Hepatocyte (in vitro differentiated cells): Measurements from ENCODE around the gene FAF1. TPM values are rescaled to one million over a fixed set of nuclear protein-coding genes. Genes with fewer than 3 reads are reported as not detected.

Experiments
- DNase-seq: peaks from one replicate; pipeline ENCODE4 v3.0.0-alpha.2; 2016; ENCODE audit warnings: low spot score
- H2AFZ ChIP-seq: fragments of 200-600 bp; sonication (generic); 2 replicates; pipeline ENCODE4 v1.6.0; 2016; ENCODE audit warnings: antibody characterized with exemption, mild to moderate bottlenecking
- H3K27ac ChIP-seq: fragments of 200-600 bp; sonication (generic); 2 replicates; pipeline ENCODE4 v1.5.1; 2016; ENCODE audit warnings: mild to moderate bottlenecking
- H3K27me3 ChIP-seq: fragments of 200-600 bp; sonication (generic); 2 replicates; pipeline ENCODE4 v1.6.1; 2016
- H3K36me3 ChIP-seq: fragments of 200-600 bp; sonication (generic); replicated peaks from 2 replicates; pipeline ENCODE4 v1.5.1; 2016; ENCODE audit warnings: low read depth; ENCODE audit not compliant: insufficient read depth
- H3K4me1 ChIP-seq: fragments of 200-600 bp; sonication (generic); 2 replicates; pipeline ENCODE4 v1.5.1; 2016; ENCODE audit warnings: mild to moderate bottlenecking, moderate library complexity; ENCODE audit not compliant: insufficient read depth
- H3K4me2 ChIP-seq: fragments of 200-600 bp; sonication (generic); 2 replicates; pipeline ENCODE4 v1.6.0; 2016
- H3K4me3 ChIP-seq: fragments of 200-600 bp; sonication (generic); 2 replicates; pipeline ENCODE4 v1.5.1; 2016; ENCODE audit warnings: mild to moderate bottlenecking
- H3K79me2 ChIP-seq: fragments of 200-600 bp; sonication (generic); 2 replicates; pipeline ENCODE4 v1.6.0; 2017; ENCODE audit warnings: mild to moderate bottlenecking
- H3K9me2 ChIP-seq: fragments of 200-600 bp; sonication (generic); replicated peaks from 2 replicates; pipeline ENCODE4 v1.6.0; 2017; ENCODE audit warnings: mild to moderate bottlenecking; ENCODE audit not compliant: insufficient read depth
- H3K9me3 ChIP-seq: fragments of 200-600 bp; sonication (generic); 2 replicates; pipeline ENCODE4 v1.5.1; 2016; ENCODE audit warnings: low read depth, mild to moderate bottlenecking
- H4K20me1 ChIP-seq: fragments of 200-600 bp; sonication (generic); 2 replicates; pipeline ENCODE4 v1.6.0; 2016; ENCODE audit warnings: mild to moderate bottlenecking; ENCODE audit not compliant: insufficient read depth, poor library complexity, severe bottlenecking
- EZH2 ChIP-seq: fragments of 200-600 bp; sonication (generic); IDR thresholded peaks from 2 replicates; pipeline ENCODE4 v1.6.1; 2016; ENCODE audit warnings: antibody characterized with exemption, mild to moderate bottlenecking, borderline replicate concordance
- EZH2phosphoT487 ChIP-seq: fragments of 200-600 bp; sonication (generic); IDR thresholded peaks from one replicate; pipeline ENCODE4 v1.6.1; 2018; ENCODE audit warnings: antibody characterized with exemption, mild to moderate bottlenecking, low read depth, moderate library complexity; ENCODE audit not compliant: unreplicated experiment, severe bottlenecking
- WGBS: methylation state at CpG from one replicate; pipeline ENCODE4 v1.1.6; 2016; ENCODE audit warnings: low lambda C conversion rate; ENCODE audit errors: missing lambda C conversion rate; 5-methylcytosine and 5-hydroxymethylcytosine counted together
- polyA plus RNA-seq: library from polyadenylated mRNA; unstranded; fragments of >200 nt; fragmentation: Nextera tagmentation; extraction: Ambion mirVana; gene quantifications from 2 replicates; pipeline ENCODE4 v1.2.1, GENCODE V29; 2016
- total RNA-seq: library from RNA; depleted of rRNA; stranded (reverse); fragments of >200 nt; gene quantifications from 2 replicates; pipeline ENCODE4 v1.2.3, GENCODE V29; 2014
- TF ChIP-seq, protein P1 (sequence below): fragments of 200-600 bp; sonication (generic); IDR thresholded peaks from 2 replicates; pipeline ENCODE4 v1.5.1; 2016; ENCODE audit warnings: antibody characterized with exemption, mild to moderate bottlenecking; ENCODE audit not compliant: poor library complexity

The FAF1 gene
- total and polyA plus RNA-seq, 2 experiments from 2014 or later = 25.7 to 35.5 TPM

DNA sequence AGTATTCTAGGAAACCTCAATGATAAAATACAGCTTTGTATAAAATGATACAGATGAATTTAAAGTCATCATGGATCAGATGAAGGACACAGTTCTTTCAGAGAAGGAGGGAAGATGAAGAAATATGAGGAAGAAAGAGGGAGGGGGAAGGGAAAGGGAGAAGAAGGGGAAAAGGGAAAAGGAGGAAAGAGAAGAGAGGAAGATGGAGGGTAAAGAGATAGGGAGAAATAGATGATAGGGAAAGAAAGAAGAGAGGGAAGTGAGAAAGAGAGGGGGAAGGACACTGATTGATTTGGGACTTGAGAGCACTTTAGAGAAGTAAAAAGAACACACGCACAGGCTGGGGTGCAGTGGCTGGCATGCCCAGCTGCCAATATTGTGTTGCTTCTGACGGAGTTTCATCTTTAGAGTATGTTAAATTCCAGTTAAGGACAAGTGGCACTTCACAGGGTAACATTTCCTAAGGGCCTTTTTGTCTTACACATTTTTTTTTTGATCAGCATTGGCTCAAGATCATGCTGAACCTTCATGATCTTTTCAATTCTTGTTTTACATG, 300.9 kb downstream of the FAF1 start:
- H4K20me1 ChIP-seq = no peaks in the 10 kb centered on the region
- H3K79me2 ChIP-seq = no peaks in the 10 kb centered on the region
- H3K4me1 ChIP-seq = no peaks in the 10 kb centered on the region
- H3K27ac ChIP-seq = no peak overlapping the region
- no peaks in the 10 kb centered on the region for H3K27me3 ChIP-seq
- no peaks in the 10 kb centered on the region for H3K36me3 ChIP-seq
- 92% methylated on average over 2 of the region's 2 CpGs for WGBS
- no peaks in the 10 kb centered on the region for H3K9me3 ChIP-seq
- TF ChIP-seq EZH2 (no peak), EZH2phosphoT487 (no peak)
- TF ChIP-seq, protein P1, sequence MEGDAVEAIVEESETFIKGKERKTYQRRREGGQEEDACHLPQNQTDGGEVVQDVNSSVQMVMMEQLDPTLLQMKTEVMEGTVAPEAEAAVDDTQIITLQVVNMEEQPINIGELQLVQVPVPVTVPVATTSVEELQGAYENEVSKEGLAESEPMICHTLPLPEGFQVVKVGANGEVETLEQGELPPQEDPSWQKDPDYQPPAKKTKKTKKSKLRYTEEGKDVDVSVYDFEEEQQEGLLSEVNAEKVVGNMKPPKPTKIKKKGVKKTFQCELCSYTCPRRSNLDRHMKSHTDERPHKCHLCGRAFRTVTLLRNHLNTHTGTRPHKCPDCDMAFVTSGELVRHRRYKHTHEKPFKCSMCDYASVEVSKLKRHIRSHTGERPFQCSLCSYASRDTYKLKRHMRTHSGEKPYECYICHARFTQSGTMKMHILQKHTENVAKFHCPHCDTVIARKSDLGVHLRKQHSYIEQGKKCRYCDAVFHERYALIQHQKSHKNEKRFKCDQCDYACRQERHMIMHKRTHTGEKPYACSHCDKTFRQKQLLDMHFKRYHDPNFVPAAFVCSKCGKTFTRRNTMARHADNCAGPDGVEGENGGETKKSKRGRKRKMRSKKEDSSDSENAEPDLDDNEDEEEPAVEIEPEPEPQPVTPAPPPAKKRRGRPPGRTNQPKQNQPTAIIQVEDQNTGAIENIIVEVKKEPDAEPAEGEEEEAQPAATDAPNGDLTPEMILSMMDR = no peak
- H3K9me2 ChIP-seq = no peaks in the 10 kb centered on the region
- H3K4me3 ChIP-seq = no peak overlapping the region
- no peak for DNase-seq
- H2AFZ ChIP-seq = no peak overlapping the region
- H3K4me2 ChIP-seq = no peak overlapping the region

DNA sequence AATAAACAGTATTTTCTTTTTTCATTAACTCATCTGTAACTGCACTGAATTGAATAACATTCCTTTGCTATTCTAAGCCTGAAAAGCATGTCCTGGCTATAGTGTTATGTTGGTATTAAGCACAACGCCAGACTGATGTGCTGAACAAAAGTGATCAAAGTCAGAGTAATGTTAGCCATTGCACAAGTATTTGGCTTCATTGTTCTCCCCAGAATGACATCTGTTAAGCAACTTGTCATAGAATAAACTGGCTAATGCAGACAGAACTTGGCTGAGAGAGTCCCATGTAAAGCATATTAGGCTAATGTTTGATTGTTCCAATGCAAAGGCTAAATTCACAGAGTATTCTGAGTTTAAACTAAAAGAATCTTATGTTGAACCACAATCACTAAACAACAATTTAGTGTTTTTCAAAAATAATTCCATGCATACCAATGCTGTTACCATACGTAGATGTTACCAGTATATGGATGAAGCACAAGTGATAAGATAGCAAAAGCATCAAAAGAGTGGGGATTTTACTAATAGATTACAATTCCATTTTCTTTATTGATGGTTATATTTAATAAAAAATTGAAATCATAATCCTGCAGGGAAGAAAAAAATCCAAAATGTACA, 301.5 kb downstream of the FAF1 start:
- H3K4me2 ChIP-seq = no peak overlapping the region
- WGBS = 66% methylated on average over 2 of the region's 2 CpGs

DNA sequence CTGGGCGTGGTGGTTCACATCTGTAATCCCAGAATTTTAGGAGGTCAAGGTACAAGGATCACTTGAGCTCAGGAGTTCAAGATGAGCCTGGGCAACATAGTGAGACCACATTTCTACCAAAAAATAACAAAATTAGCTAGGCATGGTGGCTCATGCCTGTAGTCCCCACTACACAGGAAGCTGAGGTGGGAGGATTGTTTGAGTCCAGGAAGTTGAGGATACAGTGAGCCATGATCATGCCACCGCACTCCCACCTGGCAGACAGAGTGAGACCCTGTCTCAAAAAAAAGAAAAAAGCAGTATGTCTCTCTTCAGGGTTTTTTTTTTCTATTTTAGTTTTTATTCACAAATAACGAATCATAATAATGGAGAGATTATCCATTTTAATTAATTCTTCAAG, 303.1 kb downstream of the FAF1 start:
- no peak for DNase-seq
- H3K79me2 ChIP-seq = no peaks in the 10 kb centered on the region
- no peak overlapping the region for H3K27ac ChIP-seq
- H3K4me2 ChIP-seq = no peak overlapping the region
- TF ChIP-seq, protein P1 = no peak
- TF ChIP-seq EZH2phosphoT487 (no peak), EZH2 (no peak)
- no peaks in the 10 kb centered on the region for H3K36me3 ChIP-seq
- no peaks in the 10 kb centered on the region for H3K9me3 ChIP-seq
- H3K4me1 ChIP-seq = no peaks in the 10 kb centered on the region
- WGBS = 94% methylated on average over 3 of the region's 3 CpGs
- no peak overlapping the region for H3K4me3 ChIP-seq
- H2AFZ ChIP-seq = no peak overlapping the region
- H4K20me1 ChIP-seq = no peaks in the 10 kb centered on the region
- no peaks in the 10 kb centered on the region for H3K27me3 ChIP-seq
- H3K9me2 ChIP-seq = no peaks in the 10 kb centered on the region

More for the DNA sequence above, 301.5 kb downstream of the FAF1 start:
- no peaks in the 10 kb centered on the region for H3K36me3 ChIP-seq
- TF ChIP-seq EZH2 = no peak
- no peak for TF ChIP-seq EZH2phosphoT487
- TF ChIP-seq, protein P1 = no peak
- H3K27ac ChIP-seq = no peak overlapping the region
- H3K4me3 ChIP-seq = no peak overlapping the region
- H2AFZ ChIP-seq = no peak overlapping the region
- no peaks in the 10 kb centered on the region for H3K79me2 ChIP-seq
- H3K9me3 ChIP-seq = no peaks in the 10 kb centered on the region
- DNase-seq = no peak
- H4K20me1 ChIP-seq = no peaks in the 10 kb centered on the region
- H3K4me1 ChIP-seq = no peaks in the 10 kb centered on the region
- H3K9me2 ChIP-seq = no peaks in the 10 kb centered on the region
- no peaks in the 10 kb centered on the region for H3K27me3 ChIP-seq
